HG03469 (cell line): ENCODE data around the gene TNFAIP8L3.
"Not testable (repeated sequence)": the region's sequence is repeated elsewhere in the genome, so short reads cannot be mapped to it uniquely, and the experiment has no call there.

Source experiments
- ATAC-seq: cut with Tn5 transposase; IDR thresholded peaks from one replicate; pipeline ENCODE4 v1.9.1; 2021; ENCODE audit warnings: mild to moderate bottlenecking, moderate library complexity, moderate number of reproducible peaks; ENCODE audit not compliant: unreplicated experiment

TNFAIP8L3 gene

DNA sequence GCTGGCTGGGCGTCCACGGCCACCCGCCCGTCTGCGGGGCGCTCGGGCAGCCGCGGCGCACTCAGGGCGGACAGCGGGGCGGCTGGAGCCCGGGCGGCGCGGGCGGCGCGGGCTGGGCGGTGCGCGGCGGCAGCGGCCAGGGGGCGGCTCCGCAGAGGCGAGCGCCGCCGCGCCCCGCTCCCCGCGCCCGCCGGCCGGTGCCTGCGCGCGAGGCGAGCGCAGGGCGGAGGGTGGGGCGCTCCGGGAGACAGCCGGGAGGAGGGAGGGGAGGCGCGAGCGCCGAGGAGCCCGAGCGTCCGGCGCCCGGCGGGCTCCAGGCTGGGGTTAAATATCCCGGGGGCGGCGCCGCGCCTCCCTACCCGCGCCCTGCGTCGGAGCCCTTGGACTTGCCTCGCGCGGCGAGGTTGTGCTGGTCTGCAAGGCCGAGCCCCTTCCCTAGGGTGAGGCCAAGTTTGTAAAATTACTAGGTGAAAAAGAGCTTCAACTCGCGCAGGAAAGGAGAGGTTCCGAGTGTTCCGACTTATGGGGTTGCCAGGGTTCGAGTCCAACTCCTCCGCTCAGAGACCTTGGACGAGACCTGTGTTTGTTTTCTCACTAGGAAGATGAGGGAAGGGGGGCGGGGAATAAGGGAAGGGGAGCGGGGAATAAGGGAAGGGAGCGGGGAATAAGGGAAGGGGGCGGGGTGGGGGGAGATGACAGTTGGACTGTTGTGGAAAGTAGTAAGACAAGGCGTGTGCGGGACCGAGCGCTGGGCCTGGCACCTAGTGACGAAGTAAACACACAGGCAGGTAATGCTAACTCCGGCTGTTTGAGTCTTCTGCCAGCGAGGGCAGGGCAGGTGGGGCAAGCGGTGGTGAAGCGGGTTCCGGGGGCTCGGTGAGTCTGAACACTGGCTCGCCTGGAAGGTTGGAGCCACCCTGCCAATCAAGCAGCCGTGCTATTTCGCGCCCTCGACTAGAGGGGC is at the start of gene TNFAIP8L3:
Gene TNFAIP8L3, minus strand, starts transcription at position 301 of the 964 bp plus-strand sequence. CDS start 311 bp downstream, outside the sequence.
- no peak for ATAC-seq

DNA sequence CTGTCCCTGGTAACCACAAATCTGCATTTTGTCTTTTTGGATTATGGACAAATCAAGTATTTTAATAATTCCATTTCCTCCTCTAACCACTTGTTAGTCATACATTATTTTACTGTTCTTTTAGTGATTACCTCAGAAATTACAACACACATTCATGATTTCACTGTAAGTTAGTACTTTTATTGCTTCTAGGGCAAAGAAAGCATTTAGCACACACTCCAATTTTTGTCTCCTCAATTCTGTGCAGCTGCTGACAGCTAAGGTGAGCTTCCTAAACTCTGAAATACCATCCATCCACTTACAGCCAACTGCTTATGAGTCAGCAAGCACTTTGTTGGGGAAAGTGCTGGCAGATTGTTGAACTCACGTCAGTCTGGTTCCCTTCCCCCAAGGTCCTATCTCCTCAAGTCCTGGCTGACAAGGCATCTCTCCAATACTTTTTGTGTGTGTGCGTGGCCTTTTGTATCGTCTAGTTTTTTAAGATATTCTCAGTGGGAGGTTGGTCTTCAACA is 49.4 kb upstream of the TNFAIP8L3 start:
- no peak for ATAC-seq

DNA sequence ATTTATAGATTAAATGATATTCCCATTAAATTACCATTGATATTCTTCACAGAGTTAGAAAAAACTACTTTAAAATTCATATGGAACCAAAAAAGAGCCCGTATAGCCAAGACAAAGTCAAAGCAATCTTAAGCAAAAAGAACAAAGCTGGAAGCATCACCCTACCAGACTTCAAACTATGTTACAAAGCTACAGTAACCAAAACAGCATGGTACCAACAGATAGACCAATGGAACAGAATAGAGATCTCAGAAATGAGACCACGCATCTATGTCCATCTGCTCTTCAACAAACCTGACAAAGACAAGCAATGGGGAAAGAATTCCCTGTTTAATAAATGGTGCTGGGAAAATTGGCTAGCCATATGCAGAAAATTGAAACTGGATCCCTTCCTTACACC is 45.6 kb upstream of the TNFAIP8L3 start:
- ATAC-seq, result not testable (repeated sequence)

DNA sequence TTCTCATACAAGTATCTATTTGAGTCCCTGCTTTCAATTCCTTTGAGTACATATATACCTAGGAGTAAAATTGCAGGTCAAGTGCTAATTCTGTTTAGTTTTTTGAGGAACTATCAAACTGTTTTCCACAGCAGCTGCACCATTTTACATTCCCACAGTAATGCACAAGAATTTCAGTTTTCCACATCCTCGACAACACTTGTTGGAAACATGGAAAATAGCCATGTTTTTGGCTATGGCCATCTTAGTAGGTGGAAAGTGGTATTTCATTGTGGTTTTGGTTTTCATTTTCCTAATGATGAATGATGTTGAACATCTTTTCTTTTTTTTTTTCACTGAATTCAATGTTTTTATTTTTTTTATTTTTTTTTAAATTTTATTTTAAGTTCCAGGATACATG is 44.4 kb upstream of the TNFAIP8L3 start:
- ATAC-seq, result no peak

DNA sequence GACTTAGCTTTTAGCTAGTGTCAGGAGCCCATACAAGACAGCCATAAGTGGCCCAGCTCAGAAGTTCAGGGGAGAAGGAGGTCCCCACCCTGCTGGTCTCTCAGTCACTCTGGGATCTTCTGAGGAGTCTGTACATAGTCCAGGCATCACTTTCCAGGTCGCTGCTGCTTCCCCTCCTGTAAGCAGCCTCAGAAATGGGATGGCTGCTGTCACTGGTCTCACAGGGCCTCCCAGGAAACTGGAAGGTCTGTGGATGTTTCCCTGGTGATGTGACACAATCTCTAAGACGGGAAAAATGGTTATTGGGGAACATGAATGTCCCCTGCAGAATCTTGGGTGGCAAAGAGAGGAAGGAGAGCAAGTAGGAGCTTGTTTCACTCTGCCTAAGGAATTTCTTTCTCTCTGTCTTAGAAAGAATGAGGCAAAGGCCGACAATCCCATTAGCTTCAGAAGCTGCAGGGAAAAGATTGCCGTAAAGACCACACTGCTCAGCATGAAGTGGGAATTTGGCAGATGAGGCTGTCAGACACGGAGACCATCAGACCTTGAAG is 43.2 kb upstream of the TNFAIP8L3 start:
- no peak for ATAC-seq

DNA sequence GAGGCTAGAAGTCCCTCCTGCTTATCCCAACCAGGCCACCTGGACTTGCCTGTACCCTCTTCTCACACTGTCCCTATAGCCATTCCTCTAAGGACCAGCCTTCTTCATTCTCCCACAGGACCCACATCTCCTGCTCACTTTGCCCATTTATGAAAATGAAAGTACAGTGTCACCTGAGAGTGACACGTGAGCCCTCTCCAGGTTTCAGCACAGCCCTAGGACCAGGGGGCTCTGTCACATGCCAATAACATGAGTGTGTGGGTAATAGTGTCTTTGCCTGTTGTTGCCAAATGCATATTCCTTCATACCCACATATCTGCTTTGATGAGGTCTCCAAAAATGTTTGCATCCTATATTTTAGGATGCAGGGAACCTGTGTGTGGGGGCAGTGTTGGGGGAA is 42.3 kb upstream of the TNFAIP8L3 start:
- ATAC-seq, result no peak

DNA sequence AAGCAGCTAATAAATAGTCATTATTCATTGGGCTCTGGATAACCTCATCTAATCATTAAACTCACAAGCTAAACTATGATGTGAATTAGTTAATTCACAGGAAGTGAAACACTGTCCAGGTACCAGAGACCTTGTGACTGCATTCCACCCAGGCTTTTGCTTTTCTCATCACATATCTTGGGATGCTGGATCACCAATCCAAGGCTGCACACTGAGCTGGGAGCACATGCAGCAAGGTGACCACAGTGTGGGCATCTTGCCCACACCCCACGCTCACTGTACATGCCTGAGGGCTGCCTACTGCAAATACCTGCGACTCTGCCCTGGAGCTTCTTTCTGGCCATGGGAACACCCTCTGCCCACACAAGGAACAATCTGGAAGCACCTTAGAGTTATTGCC is 40.6 kb upstream of the TNFAIP8L3 start:
- ATAC-seq, result no peak

DNA sequence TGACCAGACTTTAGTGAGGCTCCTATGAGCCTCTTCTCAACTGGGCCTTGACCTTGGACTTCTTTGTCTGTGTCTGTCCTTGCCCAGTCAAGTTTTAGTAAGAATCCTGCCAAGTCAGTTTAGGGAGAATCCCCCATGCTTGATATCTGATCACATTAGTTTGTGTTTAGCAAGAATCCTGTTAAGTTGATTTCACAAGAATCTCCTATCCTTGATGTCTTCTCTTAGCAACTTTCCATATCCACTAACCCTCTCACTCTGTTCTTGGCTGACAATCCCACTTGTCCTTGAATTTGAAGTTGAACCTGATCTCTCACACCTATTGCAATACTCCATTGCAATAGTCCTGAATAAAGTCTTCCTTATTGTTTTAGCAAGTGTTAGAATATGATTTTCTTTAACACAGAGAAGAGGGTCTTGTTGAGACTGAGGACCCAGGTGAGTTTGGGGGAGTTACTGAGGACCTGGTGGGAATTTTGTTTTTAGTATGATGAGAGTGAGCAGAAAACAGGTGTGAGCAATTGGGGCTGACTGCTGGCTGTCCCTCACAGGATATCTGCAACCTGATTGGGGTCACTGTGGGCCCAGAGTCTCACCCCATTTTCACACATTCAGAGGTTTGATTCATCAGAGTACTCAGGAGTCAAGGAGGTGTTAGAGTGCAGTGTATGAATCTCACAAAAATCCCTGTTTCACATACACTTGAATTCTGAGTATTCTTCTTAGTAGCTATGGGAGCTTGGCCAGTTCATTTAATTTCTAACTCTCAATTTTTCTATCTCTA is 39.9 kb upstream of the TNFAIP8L3 start:
- ATAC-seq, result no peak

DNA sequence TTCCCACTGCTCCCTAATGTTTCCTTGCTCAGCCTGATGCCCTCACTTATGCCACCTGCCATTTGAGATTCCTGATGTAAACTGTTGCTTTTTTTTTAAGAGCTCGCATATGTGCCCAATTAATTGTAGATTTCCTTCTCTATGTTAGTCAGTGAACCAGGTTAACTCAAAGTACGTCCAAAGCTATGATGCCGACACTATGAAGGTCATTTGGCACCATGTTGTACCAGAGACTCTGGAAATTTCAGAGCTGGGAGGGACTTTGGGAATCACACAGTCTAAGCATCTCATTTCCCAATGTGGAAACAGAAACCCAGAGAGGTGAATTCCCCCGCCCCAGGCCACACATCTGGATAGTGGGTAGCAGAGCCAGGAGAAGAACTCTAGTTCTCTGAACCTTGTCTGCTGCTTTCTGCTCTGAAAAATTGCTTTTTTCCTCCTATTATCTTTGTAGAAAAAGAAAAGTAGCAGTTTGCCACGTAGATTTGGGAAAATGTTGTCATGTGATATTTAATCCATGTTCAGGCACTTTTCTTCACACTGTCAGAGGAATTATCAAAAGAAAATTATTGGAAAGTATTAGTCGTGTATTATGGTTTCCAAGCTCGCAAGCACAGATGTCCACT is 38.5 kb upstream of the TNFAIP8L3 start:
- no peak for ATAC-seq

DNA sequence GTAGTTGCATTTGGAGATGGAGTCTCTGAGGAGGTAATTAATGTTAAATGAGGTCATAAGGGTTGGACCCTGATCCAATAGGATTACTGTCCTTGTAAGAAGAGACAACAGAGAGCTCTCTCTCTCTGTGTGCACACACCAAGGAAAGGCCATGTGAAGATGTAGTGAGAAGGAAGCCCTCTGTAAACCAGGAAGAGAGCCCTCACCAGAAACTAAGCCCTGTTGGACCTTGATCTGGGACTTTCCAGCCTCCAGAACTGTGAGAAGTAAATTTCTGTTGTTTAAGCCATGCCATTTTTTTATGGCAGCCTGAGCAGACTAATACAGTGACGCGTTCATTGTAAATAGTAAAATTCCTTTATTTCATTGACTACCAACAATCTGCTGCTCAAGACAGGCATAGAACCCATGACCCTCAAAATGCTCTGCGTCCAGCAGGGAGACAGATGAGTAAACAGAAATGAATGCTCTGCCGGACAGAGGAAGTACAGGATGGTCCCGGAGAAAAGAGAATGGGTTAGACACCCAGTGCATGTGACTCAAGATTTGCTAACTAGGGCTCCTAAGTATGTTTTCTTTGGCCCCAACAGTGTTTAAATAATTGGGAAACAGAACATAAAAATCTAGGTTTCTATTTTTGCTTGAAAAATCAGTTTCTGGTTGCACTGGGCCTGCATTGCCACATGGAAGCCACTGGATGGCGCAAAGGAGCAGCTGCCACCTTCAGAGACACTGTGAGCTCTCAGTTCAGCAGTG is 37.9 kb upstream of the TNFAIP8L3 start:
- no peak for ATAC-seq

DNA sequence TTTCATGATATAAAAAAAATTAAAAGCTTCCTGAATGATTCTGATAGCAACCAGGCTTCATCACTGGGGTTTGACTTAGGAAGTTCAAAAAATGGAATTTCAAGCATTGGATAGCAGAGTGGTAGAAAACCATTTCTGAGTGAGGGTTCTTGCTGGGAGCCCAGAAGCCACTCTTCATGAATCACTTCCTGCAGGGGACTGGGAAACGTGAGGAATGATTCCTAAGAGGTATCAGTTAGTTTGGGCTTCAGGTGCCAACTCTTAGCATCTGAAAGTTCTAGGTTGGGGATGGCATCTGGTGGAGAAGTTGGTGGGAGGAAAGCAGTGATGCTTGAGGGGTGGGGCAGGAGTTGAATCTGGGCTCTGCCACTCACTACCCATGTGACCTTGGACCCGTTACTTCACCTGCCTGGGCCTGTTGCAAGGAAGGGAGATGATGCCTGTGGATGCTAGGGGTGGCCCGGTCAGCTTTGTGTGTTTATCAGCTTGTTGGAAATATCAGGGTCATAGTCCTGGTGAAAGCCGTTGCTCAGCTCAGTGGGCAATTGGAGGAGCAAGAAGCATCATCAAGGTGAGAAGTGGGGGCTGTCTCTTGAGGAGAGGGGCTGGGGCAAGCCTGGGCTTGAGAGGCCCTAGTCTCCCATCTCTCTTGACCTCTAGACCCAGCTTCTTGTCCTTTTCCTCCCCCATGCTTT is 37.0 kb upstream of the TNFAIP8L3 start:
- no peak for ATAC-seq

DNA sequence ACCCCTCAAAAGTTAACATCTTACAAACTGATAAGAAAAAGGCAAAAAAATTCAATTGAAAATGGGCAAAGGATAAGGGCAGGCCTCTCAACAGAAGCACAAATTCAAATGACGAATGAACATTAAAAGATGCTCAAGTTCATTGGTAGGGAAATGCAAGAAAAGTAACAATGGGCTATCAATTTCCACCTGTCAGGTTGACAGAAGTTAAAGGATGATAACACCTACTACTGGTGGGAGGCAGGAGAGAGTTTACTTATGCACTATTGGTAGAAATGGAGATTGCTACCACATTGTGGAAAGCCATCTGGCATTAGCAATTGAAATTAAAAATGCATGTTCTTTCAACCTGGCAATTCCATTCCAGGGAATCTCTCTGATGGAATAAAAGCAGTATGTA is 35.6 kb upstream of the TNFAIP8L3 start:
- no peak for ATAC-seq

DNA sequence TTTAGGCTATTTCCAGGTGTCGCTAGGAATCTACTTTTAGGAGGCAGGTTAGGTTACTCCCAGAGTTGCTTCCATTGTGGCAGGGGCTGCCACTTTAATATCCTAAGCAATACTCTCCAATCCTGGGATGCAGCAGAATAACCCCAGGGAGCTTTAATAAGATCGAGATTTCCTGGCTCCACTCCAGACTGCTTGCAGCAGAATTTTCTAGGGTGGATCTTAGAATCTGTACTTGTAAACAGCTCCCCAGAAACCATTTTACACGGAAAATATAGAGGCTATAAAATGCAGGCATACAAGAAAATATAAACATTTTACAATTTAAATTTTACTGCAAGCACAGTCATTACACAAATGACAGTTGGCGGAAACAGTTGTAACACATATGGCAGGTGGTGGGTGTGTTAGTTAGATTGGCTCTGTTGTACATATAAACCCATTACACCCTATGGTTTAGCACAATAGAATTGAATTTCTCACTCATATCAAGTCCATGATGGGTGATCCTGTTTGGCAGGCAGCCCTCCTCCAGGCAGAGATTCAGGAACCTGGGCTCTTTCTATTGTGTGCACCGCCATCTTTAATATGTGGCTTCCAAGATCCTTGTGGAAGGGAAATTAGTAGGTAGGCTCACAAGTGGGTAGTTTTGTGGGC is 35.0 kb upstream of the TNFAIP8L3 start:
- no peak for ATAC-seq

DNA sequence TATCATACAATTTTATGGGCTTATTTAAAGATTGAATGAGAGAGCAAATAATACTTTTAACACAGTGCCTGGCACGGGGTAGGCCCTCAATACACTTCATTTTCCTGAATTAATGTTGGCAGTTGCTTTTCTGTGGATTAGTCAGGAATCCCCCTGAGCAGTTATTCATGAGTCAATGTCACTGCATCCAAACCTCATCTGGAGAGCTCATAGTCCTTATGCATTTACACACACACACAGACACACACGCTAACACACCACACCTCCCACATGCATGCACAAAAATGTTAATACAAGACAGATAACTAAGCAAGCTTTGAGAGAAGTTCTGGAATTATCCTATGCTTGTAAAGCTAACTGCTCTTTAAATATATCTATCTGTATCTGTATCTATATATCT is 34.0 kb upstream of the TNFAIP8L3 start:
- ATAC-seq, result no peak

DNA sequence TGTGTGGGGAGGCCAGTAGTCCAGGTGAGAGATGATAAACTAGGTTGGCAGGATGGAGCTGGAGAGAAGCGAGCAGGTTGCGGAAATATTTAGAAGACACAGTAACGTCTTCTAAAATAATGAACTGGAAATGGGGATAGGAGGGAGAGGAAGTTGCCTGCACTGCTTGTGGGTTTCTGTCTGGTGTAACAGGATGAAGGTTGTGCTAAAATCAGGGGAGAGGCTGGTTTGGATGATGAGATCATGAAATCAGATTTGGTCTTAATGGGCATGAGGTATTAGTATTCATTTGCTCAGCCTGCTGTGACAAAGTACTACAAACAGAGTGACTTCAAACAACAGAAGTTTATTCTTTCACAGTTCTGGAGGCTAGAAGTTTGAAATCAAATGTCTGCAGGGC is 32.1 kb upstream of the TNFAIP8L3 start:
- no peak for ATAC-seq

DNA sequence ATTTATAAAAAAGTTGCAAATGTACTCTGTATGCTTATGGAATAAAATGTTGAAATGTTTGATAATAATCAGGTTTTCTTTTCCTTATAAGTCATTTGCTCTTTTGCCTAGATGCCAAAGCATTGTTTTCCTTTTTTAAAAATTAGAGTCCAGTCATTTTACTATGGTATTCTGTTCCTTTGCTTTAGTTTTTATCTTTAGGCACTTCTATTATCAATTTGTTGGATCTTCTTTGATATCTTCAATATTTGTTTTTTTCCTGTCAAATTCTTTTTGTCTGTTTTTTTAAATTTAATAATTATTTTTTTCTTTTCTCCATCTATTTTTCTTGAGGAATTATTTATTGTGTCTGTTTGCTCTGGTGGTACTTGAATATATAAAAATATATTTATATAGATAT is 28.3 kb upstream of the TNFAIP8L3 start:
- not testable (repeated sequence) for ATAC-seq

DNA sequence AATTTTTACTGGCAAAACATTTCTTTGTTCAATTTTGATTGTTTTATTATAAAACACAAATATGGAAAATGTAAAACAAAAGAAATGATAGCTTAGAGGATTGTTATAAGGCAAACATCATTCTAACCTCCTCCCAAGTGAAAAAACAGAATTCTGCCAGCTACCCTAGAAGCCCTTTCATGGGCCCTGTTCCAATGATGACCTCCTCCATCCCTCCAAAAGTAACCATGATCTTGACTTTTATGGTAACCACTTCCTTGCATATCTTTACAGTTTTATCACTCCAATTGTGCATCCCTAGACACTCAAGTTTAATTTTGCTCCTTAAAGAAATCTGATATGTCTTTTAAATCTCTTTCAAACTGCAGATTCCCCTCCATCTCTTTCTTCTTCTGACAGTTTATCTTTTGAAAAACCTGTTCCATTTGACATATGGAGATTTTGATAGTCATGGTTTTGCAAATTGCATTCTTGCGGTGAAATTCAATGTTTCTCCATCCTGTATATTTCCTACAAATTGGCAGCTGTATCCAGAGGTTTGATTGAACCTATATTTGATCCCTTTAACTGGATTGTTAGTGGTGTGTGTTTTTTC is 27.0 kb upstream of the TNFAIP8L3 start:
- ATAC-seq, result no peak

DNA sequence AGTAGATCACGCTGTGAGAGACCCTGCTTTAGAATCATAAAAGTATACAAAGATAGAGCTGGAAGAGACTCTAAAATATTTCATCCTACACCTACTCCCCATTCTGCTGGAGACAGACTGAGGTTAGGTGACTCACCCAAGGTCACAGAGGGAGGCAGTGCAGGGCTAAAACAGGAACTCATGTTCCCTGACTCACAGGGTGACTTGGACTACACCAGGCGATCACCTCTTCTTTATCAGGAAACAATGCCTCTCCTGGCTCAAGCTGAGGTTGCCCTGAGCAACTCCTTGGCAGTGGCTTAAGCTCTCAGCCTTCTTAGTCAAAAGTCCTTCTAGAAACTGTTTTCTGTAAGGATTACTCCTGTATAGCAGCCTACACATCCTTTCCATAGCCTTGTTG is 26.4 kb upstream of the TNFAIP8L3 start:
- no peak for ATAC-seq

DNA sequence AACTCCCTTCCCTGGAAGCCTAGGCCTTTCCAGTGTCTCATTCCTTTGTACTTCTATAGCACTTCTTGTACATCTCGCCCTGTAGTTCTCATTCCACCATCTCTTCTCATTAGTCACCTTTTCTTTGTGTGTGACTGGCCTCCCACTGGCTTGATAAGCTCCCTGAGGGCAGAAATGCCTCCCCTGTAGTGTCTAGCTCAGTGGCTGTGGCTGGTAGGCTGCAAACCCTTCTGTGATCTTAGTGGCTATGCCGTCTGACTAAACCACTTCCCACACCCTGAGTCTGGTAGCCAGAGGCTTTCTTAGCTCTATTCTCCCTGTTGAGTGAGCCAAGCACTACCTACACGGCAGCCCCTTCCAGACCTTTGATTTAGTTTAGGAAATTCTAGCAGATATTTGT is 24.4 kb upstream of the TNFAIP8L3 start:
- no peak for ATAC-seq
